Keratinocyte (primary cell): ENCODE results near the gene MRGPRD.

ENCODE experiments used
- EZH2 ChIP-seq: IDR thresholded peaks from one replicate; pipeline ENCODE4 v1.6.1; 2012; ENCODE audit warnings: inconsistent platforms, mild to moderate bottlenecking, low read length, moderate library complexity
- TF ChIP-seq, protein P1 (sequence below), 3 experiments: IDR thresholded peaks in 1 of 3; conservative IDR thresholded peaks in 1 of 3; optimal IDR thresholded peaks in 1 of 3; 2 replicates in 2 of 3; 3 replicates in 1 of 3; pipeline versions ENCODE3 to v1.5.1; 2011; ENCODE audit warnings: low read length in 3 of 3, mild to moderate bottlenecking in 3 of 3, moderate library complexity in 2 of 3, control low read depth in 1 of 3, inconsistent platforms in 1 of 3; ENCODE audit not compliant: insufficient read depth in 2 of 3; ENCODE audit errors: extremely low read depth in 1 of 3

DNA sequence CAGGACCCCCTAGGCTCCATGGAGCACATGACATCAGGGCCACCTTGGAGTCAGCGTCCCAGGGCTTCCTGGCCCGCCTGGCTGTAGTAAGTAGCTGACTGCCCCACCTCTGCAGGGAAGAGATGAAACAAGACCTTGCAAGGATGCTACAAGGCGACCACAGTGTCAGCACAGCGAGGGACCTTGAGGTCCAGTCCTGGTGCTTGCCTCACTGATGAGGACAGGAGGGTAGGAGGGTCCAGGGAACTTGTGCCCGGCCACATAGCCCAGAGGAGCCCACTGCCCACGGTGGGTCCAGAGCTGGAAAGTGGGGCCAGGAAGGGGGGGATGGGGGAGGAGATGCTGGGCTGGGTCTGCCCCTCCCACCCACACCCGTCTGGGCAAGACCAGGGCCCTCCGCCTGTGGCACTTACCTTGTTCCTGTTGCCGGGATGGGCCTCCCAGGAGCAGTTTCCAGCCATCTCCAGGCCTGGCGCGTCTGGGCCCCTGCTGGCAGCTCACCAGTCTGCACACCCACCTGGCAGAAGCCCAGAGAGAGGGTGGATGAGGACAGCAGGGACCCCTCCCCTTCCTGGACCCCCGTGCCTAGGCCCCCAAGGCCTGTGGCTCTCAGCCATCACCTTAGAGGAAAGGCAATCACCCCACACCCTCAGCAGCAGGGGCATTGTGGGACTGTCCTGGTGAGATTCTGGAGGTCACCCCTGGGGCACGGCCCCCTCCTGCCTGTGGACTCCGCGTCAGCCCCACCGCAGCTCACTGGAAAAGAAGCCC is 28.8 kb upstream of the MRGPRD start:
- TF ChIP-seq, protein P1, sequence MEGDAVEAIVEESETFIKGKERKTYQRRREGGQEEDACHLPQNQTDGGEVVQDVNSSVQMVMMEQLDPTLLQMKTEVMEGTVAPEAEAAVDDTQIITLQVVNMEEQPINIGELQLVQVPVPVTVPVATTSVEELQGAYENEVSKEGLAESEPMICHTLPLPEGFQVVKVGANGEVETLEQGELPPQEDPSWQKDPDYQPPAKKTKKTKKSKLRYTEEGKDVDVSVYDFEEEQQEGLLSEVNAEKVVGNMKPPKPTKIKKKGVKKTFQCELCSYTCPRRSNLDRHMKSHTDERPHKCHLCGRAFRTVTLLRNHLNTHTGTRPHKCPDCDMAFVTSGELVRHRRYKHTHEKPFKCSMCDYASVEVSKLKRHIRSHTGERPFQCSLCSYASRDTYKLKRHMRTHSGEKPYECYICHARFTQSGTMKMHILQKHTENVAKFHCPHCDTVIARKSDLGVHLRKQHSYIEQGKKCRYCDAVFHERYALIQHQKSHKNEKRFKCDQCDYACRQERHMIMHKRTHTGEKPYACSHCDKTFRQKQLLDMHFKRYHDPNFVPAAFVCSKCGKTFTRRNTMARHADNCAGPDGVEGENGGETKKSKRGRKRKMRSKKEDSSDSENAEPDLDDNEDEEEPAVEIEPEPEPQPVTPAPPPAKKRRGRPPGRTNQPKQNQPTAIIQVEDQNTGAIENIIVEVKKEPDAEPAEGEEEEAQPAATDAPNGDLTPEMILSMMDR (optimal IDR thresholded peaks at IDR 0.05 in 1 of 3, IDR thresholded peaks at IDR 0.05 in 1 of 3, conservative IDR thresholded peaks at IDR 0.05 in 1 of 3; ENCODE audit: extremely low read depth in 1 of 3, insufficient read depth in 2 of 3, low read length in 3 of 3): peak in 1 of 3 experiments; percentile 7
- no peak for TF ChIP-seq EZH2
